Measurements from ENCODE around the gene CIRBP.

The CIRBP gene

GRCh38 chr19:1223018-1223855 is 45.9 kb upstream of the CIRBP start:
- peak; percentile 75 for TF ChIP-seq CTCF (IDR thresholded peaks at IDR 0.05; ENCODE audit: low read depth, low read length, missing control alignments)
- H3K4me3 ChIP-seq (ENCODE audit: low read depth, low read length): no peak overlapping the region
- DNase-seq (ENCODE audit: low read depth): no peak

- no peak for TF ChIP-seq CTCF (IDR thresholded peaks at IDR 0.05; ENCODE audit: low read depth, low read length, missing control alignments)
- DNase-seq (ENCODE audit: low read depth): no peak
- no peak overlapping the region for H3K4me3 ChIP-seq (ENCODE audit: low read depth, low read length)
Observed at GRCh38 chr19:1224047-1224825, 44.9 kb upstream of the CIRBP start.

GRCh38 chr19:1224847-1225246 is 44.3 kb upstream of the CIRBP start:
- DNase-seq (ENCODE audit: low read depth): no peak
- H3K4me3 ChIP-seq (ENCODE audit: low read depth, low read length): no peak overlapping the region
- TF ChIP-seq CTCF (IDR thresholded peaks at IDR 0.05; ENCODE audit: low read depth, low read length, missing control alignments): no peak

GRCh38 chr19:1225440-1226226 is 43.5 kb upstream of the CIRBP start:
- no peak for TF ChIP-seq CTCF (IDR thresholded peaks at IDR 0.05; ENCODE audit: low read depth, low read length, missing control alignments)
- H3K4me3 ChIP-seq (ENCODE audit: low read depth, low read length): no peak overlapping the region
- no peak for DNase-seq (ENCODE audit: low read depth)

- DNase-seq (ENCODE audit: low read depth): no peak
- no peak overlapping the region for H3K4me3 ChIP-seq (ENCODE audit: low read depth, low read length)
- no peak for TF ChIP-seq CTCF (IDR thresholded peaks at IDR 0.05; ENCODE audit: low read depth, low read length, missing control alignments)
Observed at GRCh38 chr19:1226227-1226518, 43.0 kb upstream of the CIRBP start.

- TF ChIP-seq CTCF (IDR thresholded peaks at IDR 0.05; ENCODE audit: low read depth, low read length, missing control alignments): no peak
- no peak for DNase-seq (ENCODE audit: low read depth)
- no peak overlapping the region for H3K4me3 ChIP-seq (ENCODE audit: low read depth, low read length)
Observed at GRCh38 chr19:1226522-1227303, 42.4 kb upstream of the CIRBP start.

Data from GM12864 (cell line).